K562 (cell line): Measurements from ENCODE around the gene SKP2. TPM values are rescaled to one million over a fixed set of nuclear protein-coding genes. Genes with fewer than 3 reads are reported as not detected.

Experiments used
- MGA ChIP-seq: fragments of 450-650 bp; IDR thresholded peaks from 2 replicates; pipeline ENCODE4 v1.6.1; 2016; ENCODE audit warnings: mild to moderate bottlenecking, moderate library complexity
- polyA plus RNA-seq, 8 experiments: library from polyadenylated mRNA; depleted of rRNA in 4 of 8; stranded (reverse) in 5 of 8; unstranded in 3 of 8; fragments of >200 nt; fragmentation: Nextera tagmentation in 2 of 8; fragmentation: Illumina TruSeq in 1 of 8; extraction: Ambion mirVana in 2 of 8; extraction: Trizol in 1 of 8; gene quantifications; 2 replicates each; pipeline versions ENCODE4 v1.2.1 to v1.2.3, GENCODE V29; 2011 to 2014; ENCODE audit warnings: inconsistent platforms in 1 of 8, missing spikeins in 1 of 8
- total RNA-seq, 7 experiments: library from RNA; depleted of rRNA in 6 of 7; stranded (reverse); fragments of >200 nt in 6 of 7; fragmentation: Illumina TruSeq in 2 of 7; extraction: Trizol in 2 of 7; gene quantifications; 2 replicates each; pipeline versions ENCODE4 v1.2.1 to v1.2.3, GENCODE V29; 2011 to 2021; ENCODE audit warnings: low replicate concordance in 1 of 7

Gene SKP2
- total and polyA plus RNA-seq, 9 of the 15 experiments (the other 6 are each of a cell fraction or from before 2014, with no cell fraction given) = 30.0 to 97.5 (median 80.8) TPM

- no peak for TF ChIP-seq MGA
Observed at GRCh38 chr5:36174119-36174518, 22.2 kb downstream of the SKP2 start (continued).
